Loucy (cell line): ENCODE data around the gene OGA.

Experiments
- EZH2phosphoT487 ChIP-seq: fragments of 200-600 bp; IDR thresholded peaks from 2 replicates; pipeline ENCODE4 v1.6.1; 2018; ENCODE audit warnings: antibody characterized with exemption, mild to moderate bottlenecking, moderate library complexity, borderline replicate concordance
- TF ChIP-seq, protein P1 (sequence below): fragments of 200-600 bp; sonication (generic); conservative IDR thresholded peaks from 2 replicates; pipeline ENCODE4 v1.5.1; 2014; ENCODE audit warnings: mild to moderate bottlenecking, antibody characterized with exemption, low read length

DNA sequence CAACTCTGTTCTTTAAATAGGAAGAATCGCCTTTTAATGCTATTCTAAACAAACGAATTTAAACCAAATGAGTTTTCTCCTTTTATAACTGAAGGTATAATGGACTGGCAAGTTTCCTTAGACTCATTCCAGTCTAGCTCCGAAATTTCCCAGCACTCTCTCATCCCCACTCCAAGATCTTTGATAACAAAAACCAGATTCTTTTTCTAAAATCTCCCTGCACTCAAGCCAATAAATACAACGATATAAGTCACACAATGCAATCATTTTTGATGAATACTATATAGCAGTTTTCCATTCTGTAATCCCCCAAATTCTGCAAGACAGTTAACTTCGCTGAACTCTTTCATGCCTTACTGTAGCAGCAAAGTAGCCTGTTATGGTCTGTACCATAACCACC lies 1.9 kb downstream of the OGA start:
- TF ChIP-seq, protein P1, sequence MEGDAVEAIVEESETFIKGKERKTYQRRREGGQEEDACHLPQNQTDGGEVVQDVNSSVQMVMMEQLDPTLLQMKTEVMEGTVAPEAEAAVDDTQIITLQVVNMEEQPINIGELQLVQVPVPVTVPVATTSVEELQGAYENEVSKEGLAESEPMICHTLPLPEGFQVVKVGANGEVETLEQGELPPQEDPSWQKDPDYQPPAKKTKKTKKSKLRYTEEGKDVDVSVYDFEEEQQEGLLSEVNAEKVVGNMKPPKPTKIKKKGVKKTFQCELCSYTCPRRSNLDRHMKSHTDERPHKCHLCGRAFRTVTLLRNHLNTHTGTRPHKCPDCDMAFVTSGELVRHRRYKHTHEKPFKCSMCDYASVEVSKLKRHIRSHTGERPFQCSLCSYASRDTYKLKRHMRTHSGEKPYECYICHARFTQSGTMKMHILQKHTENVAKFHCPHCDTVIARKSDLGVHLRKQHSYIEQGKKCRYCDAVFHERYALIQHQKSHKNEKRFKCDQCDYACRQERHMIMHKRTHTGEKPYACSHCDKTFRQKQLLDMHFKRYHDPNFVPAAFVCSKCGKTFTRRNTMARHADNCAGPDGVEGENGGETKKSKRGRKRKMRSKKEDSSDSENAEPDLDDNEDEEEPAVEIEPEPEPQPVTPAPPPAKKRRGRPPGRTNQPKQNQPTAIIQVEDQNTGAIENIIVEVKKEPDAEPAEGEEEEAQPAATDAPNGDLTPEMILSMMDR: no peak
- no peak for TF ChIP-seq EZH2phosphoT487
